Forelimb muscle (tissue), 1 donor: ENCODE measurements around the gene UBALD2. TPM values are rescaled to one million over a fixed set of nuclear protein-coding genes. Genes with fewer than 3 reads are reported as not detected.
"Not testable (repeated sequence)": the region's sequence is repeated elsewhere in the genome, so short reads cannot be mapped to it uniquely, and the experiment has no call there.

Source experiments
- DNase-seq: peaks from one replicate; pipeline ENCODE4 v3.0.0-alpha.2; 2013; ENCODE audit warnings: low read depth
- polyA plus RNA-seq: library from polyadenylated mRNA; unstranded; fragments of 120-200 nt; gene quantifications from one replicate; pipeline ENCODE4 v1.2.1, GENCODE V29; 2013; ENCODE audit not compliant: insufficient read length

UBALD2 gene
- polyA plus RNA-seq, 1 donor = 18.3 TPM

GRCh38 chr17:76265624-76266243 is 586 bp downstream of the UBALD2 start:
- DNase-seq = no peak

- DNase-seq = no peak
These were observed 1.2 kb downstream of the UBALD2 start for GRCh38 chr17:76266244-76266938.

- DNase-seq = no peak
These were observed 2.0 kb downstream of the UBALD2 start for GRCh38 chr17:76267051-76267576.

GRCh38 chr17:76267581-76268001 is 2.4 kb downstream of the UBALD2 start:
- DNase-seq = not testable (repeated sequence)

- DNase-seq = no peak
These were observed 3.0 kb downstream of the UBALD2 start for GRCh38 chr17:76268015-76268749.

- DNase-seq = no peak
These were observed 4.1 kb downstream of the UBALD2 start for GRCh38 chr17:76268991-76269981.

- no peak for DNase-seq
These were observed 5.0 kb downstream of the UBALD2 start for GRCh38 chr17:76270127-76270592.

GRCh38 chr17:76270770-76271668 is 5.9 kb downstream of the UBALD2 start:
- no peak for DNase-seq

- no peak for DNase-seq
These were observed 6.8 kb downstream of the UBALD2 start for GRCh38 chr17:76271669-76272540.

- no peak for DNase-seq
These were observed 7.6 kb downstream of the UBALD2 start for GRCh38 chr17:76272541-76273444.

GRCh38 chr17:76273445-76274111 is 8.4 kb downstream of the UBALD2 start:
- DNase-seq = no peak

GRCh38 chr17:76274112-76274956 is 9.2 kb downstream of the UBALD2 start:
- no peak for DNase-seq

GRCh38 chr17:76275382-76276068 is 10.4 kb downstream of the UBALD2 start:
- no peak for DNase-seq

GRCh38 chr17:76276069-76276431 is 10.9 kb downstream of the UBALD2 start:
- no peak for DNase-seq

GRCh38 chr17:76276461-76277299 is 11.5 kb downstream of the UBALD2 start:
- no peak for DNase-seq
